Gastrocnemius medialis (tissue), 4 donors: ENCODE results near the gene RNU4-1.
"Not testable (repeated sequence)": the region's sequence is repeated elsewhere in the genome, so short reads cannot be mapped to it uniquely, and the experiment has no call there.

Experiments used
- POLR2A ChIP-seq, 2 donors: fragments of 450-650 bp; IDR thresholded peaks; one replicate each; pipeline ENCODE4 v1.6.1; 2017; ENCODE audit warnings: antibody characterized with exemption in 2 of 2, mild to moderate bottlenecking in 2 of 2, moderate library complexity in 2 of 2
- TF ChIP-seq, protein P1 (sequence below), 5 experiments: fragments of 450-650 bp in 3 of 5; fragments of 200-600 bp in 2 of 5; sonication (generic) in 2 of 5; IDR thresholded peaks in 4 of 5; conservative IDR thresholded peaks in 1 of 5; 1 replicate in 4 of 5; 2 replicates in 1 of 5; pipeline ENCODE4 v1.5.1; 2016 to 2019; ENCODE audit warnings: antibody characterized with exemption in 5 of 5, mild to moderate bottlenecking in 3 of 5, moderate library complexity in 3 of 5

DNA sequence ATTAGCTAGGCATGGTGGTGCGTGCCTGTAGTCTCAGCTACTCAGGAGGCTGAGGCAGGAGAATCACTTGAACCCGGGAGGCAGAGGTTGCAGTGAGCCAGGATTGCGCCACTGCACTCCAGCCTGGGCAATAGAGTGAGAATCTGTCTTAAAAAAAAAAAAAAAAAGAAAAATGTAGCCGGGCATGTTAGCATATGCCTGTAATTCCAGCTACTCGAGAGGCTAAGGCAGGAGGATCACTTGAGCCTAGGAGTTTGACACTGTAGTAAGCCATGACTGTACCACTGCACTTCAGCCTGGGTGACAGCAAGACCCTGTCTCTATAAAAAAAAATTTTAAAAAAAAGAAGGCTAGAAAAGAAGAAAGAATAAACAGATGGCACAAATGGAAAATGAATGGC lies 46.3 kb downstream of the RNU4-1 start:
- TF ChIP-seq, protein P1, sequence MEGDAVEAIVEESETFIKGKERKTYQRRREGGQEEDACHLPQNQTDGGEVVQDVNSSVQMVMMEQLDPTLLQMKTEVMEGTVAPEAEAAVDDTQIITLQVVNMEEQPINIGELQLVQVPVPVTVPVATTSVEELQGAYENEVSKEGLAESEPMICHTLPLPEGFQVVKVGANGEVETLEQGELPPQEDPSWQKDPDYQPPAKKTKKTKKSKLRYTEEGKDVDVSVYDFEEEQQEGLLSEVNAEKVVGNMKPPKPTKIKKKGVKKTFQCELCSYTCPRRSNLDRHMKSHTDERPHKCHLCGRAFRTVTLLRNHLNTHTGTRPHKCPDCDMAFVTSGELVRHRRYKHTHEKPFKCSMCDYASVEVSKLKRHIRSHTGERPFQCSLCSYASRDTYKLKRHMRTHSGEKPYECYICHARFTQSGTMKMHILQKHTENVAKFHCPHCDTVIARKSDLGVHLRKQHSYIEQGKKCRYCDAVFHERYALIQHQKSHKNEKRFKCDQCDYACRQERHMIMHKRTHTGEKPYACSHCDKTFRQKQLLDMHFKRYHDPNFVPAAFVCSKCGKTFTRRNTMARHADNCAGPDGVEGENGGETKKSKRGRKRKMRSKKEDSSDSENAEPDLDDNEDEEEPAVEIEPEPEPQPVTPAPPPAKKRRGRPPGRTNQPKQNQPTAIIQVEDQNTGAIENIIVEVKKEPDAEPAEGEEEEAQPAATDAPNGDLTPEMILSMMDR (IDR thresholded peaks at IDR 0.05 in 4 of 5, conservative IDR thresholded peaks at IDR 0.05 in 1 of 5) = not testable (repeated sequence)
- not testable (repeated sequence) for TF ChIP-seq POLR2A (IDR thresholded peaks at IDR 0.05)
